ENCODE measurements around the gene LYSMD1. TPM values are rescaled to one million over a fixed set of nuclear protein-coding genes. Genes with fewer than 3 reads are reported as not detected.

Gene LYSMD1
- total and polyA plus RNA-seq, 2 donors (not counting 3 experiments of a cell fraction or from before 2014, with no cell fraction given) = 1.7 to 8.2 TPM

DNA sequence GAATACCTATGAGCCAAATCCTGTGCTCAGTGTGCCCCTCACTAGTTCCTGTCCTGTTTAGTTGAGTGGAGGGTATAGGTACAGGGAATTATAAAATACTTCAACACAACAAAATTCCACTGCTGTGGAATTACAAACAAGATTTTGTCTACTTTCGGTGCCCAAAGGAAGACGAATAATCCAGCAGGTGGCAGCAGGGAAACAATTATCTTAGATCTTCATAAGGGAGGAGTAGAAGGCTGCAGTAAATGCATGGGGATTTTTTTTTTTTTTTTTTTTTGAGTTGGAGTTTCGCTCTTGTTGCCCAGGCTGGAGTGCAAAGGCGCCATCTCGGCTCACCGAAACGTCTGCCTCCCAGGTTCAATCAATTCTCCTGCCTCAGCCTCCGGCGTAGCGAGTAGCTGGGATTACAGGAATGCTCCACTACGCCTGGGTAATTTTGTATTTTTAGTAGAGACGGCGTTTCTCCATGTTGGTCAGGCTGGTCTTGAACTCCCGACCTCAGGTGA, 30.6 kb upstream of the LYSMD1 start:
- ChIA-PET CTCF (interaction anchor here (0.9 to 3.2 kb wide), 8 partner anchors 32 to 145 kb away, joined by 3 to 45 read pairs (median 4); partner anchors contain the start of gene CDC42SE1), POLR2A (no interaction called here)
- H3K27me3 ChIP-seq (ENCODE audit: control insufficient read depth in 2 of 2, insufficient read depth in 2 of 2, low read length in 2 of 2) = no peaks in the 10 kb centered on the region
- TF ChIP-seq POLR2A (IDR thresholded peaks at IDR 0.05; ENCODE audit: low read depth, low read length) (no peak), POLR2AphosphoS5 (IDR thresholded peaks at IDR 0.05; ENCODE audit: insufficient read depth, low read depth, low read length) (no peak), EZH2 (IDR thresholded peaks at IDR 0.05; ENCODE audit: borderline replicate concordance, low read depth, low read length, severe bottlenecking) (no peak), FOS (IDR thresholded peaks at IDR 0.05; ENCODE audit: borderline replicate concordance, insufficient read depth, low read length) (no peak)
- TF ChIP-seq, protein P1, sequence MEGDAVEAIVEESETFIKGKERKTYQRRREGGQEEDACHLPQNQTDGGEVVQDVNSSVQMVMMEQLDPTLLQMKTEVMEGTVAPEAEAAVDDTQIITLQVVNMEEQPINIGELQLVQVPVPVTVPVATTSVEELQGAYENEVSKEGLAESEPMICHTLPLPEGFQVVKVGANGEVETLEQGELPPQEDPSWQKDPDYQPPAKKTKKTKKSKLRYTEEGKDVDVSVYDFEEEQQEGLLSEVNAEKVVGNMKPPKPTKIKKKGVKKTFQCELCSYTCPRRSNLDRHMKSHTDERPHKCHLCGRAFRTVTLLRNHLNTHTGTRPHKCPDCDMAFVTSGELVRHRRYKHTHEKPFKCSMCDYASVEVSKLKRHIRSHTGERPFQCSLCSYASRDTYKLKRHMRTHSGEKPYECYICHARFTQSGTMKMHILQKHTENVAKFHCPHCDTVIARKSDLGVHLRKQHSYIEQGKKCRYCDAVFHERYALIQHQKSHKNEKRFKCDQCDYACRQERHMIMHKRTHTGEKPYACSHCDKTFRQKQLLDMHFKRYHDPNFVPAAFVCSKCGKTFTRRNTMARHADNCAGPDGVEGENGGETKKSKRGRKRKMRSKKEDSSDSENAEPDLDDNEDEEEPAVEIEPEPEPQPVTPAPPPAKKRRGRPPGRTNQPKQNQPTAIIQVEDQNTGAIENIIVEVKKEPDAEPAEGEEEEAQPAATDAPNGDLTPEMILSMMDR (IDR thresholded peaks at IDR 0.05; ENCODE audit: extremely low read depth in 1 of 2, insufficient read depth in 1 of 2, low read depth in 1 of 2, low read length in 2 of 2) = peak; percentile 35 to 42
- FAIRE-seq (peak; percentile 79), DNase-seq (ENCODE audit: low read depth, low spot score) (peak; percentile 86)
- intact Hi-C loops (cut with micrococcal nuclease) (loop anchor here (1.0 to 10.0 kb wide), 4 partner anchors 55 to 962 kb away; partner anchors contain the start of genes ANP32E and PI4KB), dilution Hi-C loops (cut with MboI; ENCODE audit: extremely low pct_ligation_motif_present, low sequenced_read_pairs) (no loop called here)
- H3K79me2 ChIP-seq (ENCODE audit: control insufficient read depth, insufficient read depth, low read length) = peaks cover 26% of the 10 kb centered on the region
- H3K9ac ChIP-seq (replicated peaks; ENCODE audit: extremely low read depth, insufficient read depth, low read length) = peak overlapping the region; percentile 47
- H3K4me2 ChIP-seq (ENCODE audit: insufficient read depth, low read length) = peak overlapping the region; percentile 48
- no peaks in the 10 kb centered on the region for H3K36me3 ChIP-seq (ENCODE audit: control insufficient read depth in 2 of 2, extremely low read depth in 1 of 2, insufficient read depth in 2 of 2, low read length in 2 of 2)
- no peaks in the 10 kb centered on the region for H3K9me1 ChIP-seq (replicated peaks; ENCODE audit: control insufficient read depth, extremely low read depth, insufficient read depth, low read length)
- H3K27ac ChIP-seq (ENCODE audit: insufficient read depth, low read depth, low read length) = peak overlapping the region; percentile 38
- H3K4me3 ChIP-seq (replicated peaks in 1 of 3; ENCODE audit: insufficient read depth in 1 of 3, low read depth in 1 of 3, low read length in 3 of 3) = peak overlapping the region in 1 of 3 experiments; percentile 27
- H3K4me1 ChIP-seq (ENCODE audit: control insufficient read depth, extremely low read depth, insufficient read depth, low read length) = peaks cover 19% of the 10 kb centered on the region
- peak overlapping the region; percentile 1 for H2AFZ ChIP-seq (ENCODE audit: low read depth, low read length)
- no TSS peak for BruUV-seq (replicated peaks)
- H3K9me3 ChIP-seq (replicated peaks; ENCODE audit: control insufficient read depth, insufficient read depth, low read length) = no peaks in the 10 kb centered on the region
- peaks cover 2% of the 10 kb centered on the region for H4K20me1 ChIP-seq (replicated peaks; ENCODE audit: control insufficient read depth, extremely low read depth, insufficient read depth, low read length)
